SK-N-SH treated with all-trans-retinoic acid at 6 μM for 48 hours (cell line): ENCODE results near the gene RGS7.

ENCODE experiments used
- ATAC-seq: fragments of 200-7000 bp; cut with Tn5 transposase; 3 replicates; pipeline ENCODE4 v1.9.1; 2020; ENCODE audit warnings: mild to moderate bottlenecking, moderate library complexity
- ARNTL ChIP-seq: fragments of 450-650 bp; formaldehyde crosslinking; IDR thresholded peaks from 2 replicates; pipeline ENCODE4 v1.5.0; 2020; ENCODE audit warnings: low read depth, mild to moderate bottlenecking, moderate library complexity, borderline replicate concordance
- BACH2 ChIP-seq: fragments of 250-450 bp; sonication (Bioruptor Pico); IDR thresholded peaks from 2 replicates; pipeline ENCODE4 v1.9.0; 2021; ENCODE audit warnings: mild to moderate bottlenecking, borderline replicate concordance
- CREB5 ChIP-seq: fragments of 250-450 bp; sonication (Bioruptor Pico); IDR thresholded peaks from 2 replicates; pipeline ENCODE4 v1.5.1; 2020; ENCODE audit warnings: low read depth, mild to moderate bottlenecking, moderate library complexity
- CSDC2 ChIP-seq: fragments of 250-450 bp; sonication (Bioruptor Pico); IDR thresholded peaks from 2 replicates; pipeline ENCODE4 v1.5.0; 2020; ENCODE audit warnings: mild to moderate bottlenecking, moderate library complexity
- CSRNP3 ChIP-seq: fragments of 250-450 bp; sonication (Bioruptor Pico); IDR thresholded peaks from 2 replicates; pipeline ENCODE4 v1.5.1; 2021; ENCODE audit warnings: mild to moderate bottlenecking, moderate library complexity
- ESRRG ChIP-seq: fragments of 250-450 bp; sonication (Bioruptor Pico); IDR thresholded peaks from 2 replicates; pipeline ENCODE4 v1.6.1; 2021; ENCODE audit warnings: mild to moderate bottlenecking
- GLIS3 ChIP-seq: fragments of 250-450 bp; sonication (Bioruptor Pico); IDR thresholded peaks from 2 replicates; pipeline ENCODE4 v1.5.0; 2020; ENCODE audit warnings: mild to moderate bottlenecking, moderate library complexity
- OSR1 ChIP-seq: fragments of 250-450 bp; sonication (Bioruptor Pico); IDR thresholded peaks from 2 replicates; pipeline ENCODE4 v1.8.0; 2022; ENCODE audit warnings: moderate library complexity, mild to moderate bottlenecking, inconsistent platforms
- POU6F1 ChIP-seq: fragments of 250-450 bp; sonication (Bioruptor Pico); IDR thresholded peaks from 2 replicates; pipeline ENCODE4 v1.8.0; 2021; ENCODE audit warnings: low read depth, mild to moderate bottlenecking, moderate library complexity, borderline replicate concordance
- PPARA ChIP-seq: fragments of 250-450 bp; sonication (Bioruptor Pico); IDR thresholded peaks from 2 replicates; pipeline ENCODE4 v1.5.0; 2020; ENCODE audit warnings: mild to moderate bottlenecking, borderline replicate concordance
- RARB ChIP-seq: fragments of 250-450 bp; sonication (Bioruptor Pico); IDR thresholded peaks from 2 replicates; pipeline ENCODE4 v1.8.0; 2021; ENCODE audit warnings: mild to moderate bottlenecking, moderate library complexity
- SNAI2 ChIP-seq: fragments of 250-450 bp; sonication (Bioruptor Pico); IDR thresholded peaks from 2 replicates; pipeline ENCODE4 v1.5.0; 2020; ENCODE audit warnings: mild to moderate bottlenecking, moderate library complexity
- ZC3H10 ChIP-seq: fragments of 250-450 bp; sonication (Bioruptor Pico); IDR thresholded peaks from 2 replicates; pipeline ENCODE4 v1.5.1; 2021; ENCODE audit warnings: mild to moderate bottlenecking, moderate library complexity
- ZFP3 ChIP-seq: fragments of 250-450 bp; sonication (Bioruptor Pico); IDR thresholded peaks from 2 replicates; pipeline ENCODE4 v1.5.0; 2020; ENCODE audit warnings: mild to moderate bottlenecking, moderate library complexity
- ZFP30 ChIP-seq: fragments of 450-650 bp; formaldehyde crosslinking; IDR thresholded peaks from 2 replicates; pipeline ENCODE4 v1.5.0; 2022; ENCODE audit warnings: mild to moderate bottlenecking, moderate library complexity
- ZNF565 ChIP-seq: fragments of 450-650 bp; formaldehyde crosslinking; conservative IDR thresholded peaks from 2 replicates; pipeline ENCODE4 v1.5.0; 2020; ENCODE audit warnings: low read depth, mild to moderate bottlenecking, moderate library complexity
- ZNF70 ChIP-seq: fragments of 450-650 bp; formaldehyde crosslinking; IDR thresholded peaks from 2 replicates; pipeline ENCODE4 v1.5.0; 2020; ENCODE audit warnings: mild to moderate bottlenecking, moderate library complexity
- ZNF8 ChIP-seq: fragments of 450-650 bp; formaldehyde crosslinking; IDR thresholded peaks from 2 replicates; pipeline ENCODE4 v1.5.0; 2020; ENCODE audit warnings: mild to moderate bottlenecking, moderate library complexity

Gene RGS7

GRCh38 chr1:240824238-240824637 is 532.8 kb downstream of the RGS7 start (continued):
- no peak for TF ChIP-seq CSRNP3
- TF ChIP-seq OSR1 = no peak
- no peak for TF ChIP-seq ZFP30 (CRISPR knock-in tag)
- TF ChIP-seq ZNF565 (CRISPR knock-in tag) = no peak
- no peak for TF ChIP-seq BACH2

- TF ChIP-seq ESRRG = no peak
- no peak for TF ChIP-seq POU6F1
- no peak for TF ChIP-seq PPARA
- TF ChIP-seq ZNF565 (CRISPR knock-in tag) = no peak
- TF ChIP-seq ZNF70 (CRISPR knock-in tag) = no peak
- no peak for TF ChIP-seq CSDC2 (CRISPR knock-in tag)
- TF ChIP-seq ZFP3 (CRISPR knock-in tag) = no peak
- no peak for TF ChIP-seq CREB5 (CRISPR knock-in tag)
- no peak for TF ChIP-seq ZNF8 (CRISPR knock-in tag)
- no peak for TF ChIP-seq GLIS3 (CRISPR knock-in tag)
- TF ChIP-seq ARNTL (CRISPR knock-in tag) = no peak
- no peak for TF ChIP-seq SNAI2 (CRISPR knock-in tag)
- no peak for TF ChIP-seq BACH2
- no peak for TF ChIP-seq CSRNP3
- no peak for TF ChIP-seq ZFP30 (CRISPR knock-in tag)
- ATAC-seq = no peak
These were observed 533.6 kb downstream of the RGS7 start for GRCh38 chr1:240823357-240823756.

- TF ChIP-seq GLIS3 (CRISPR knock-in tag) = no peak
- no peak for TF ChIP-seq ZC3H10 (CRISPR knock-in tag)
- TF ChIP-seq CSRNP3 = no peak
- no peak for ATAC-seq
These were observed 535.1 kb downstream of the RGS7 start for GRCh38 chr1:240821925-240822324.

- ATAC-seq = no peak
- TF ChIP-seq OSR1 (no peak), CSRNP3 (no peak), ESRRG (no peak), POU6F1 (no peak), BACH2 (no peak), ZNF70 (CRISPR knock-in tag) (no peak), RARB (no peak), PPARA (no peak), ZFP3 (CRISPR knock-in tag) (no peak)
These were observed 536.2 kb downstream of the RGS7 start for GRCh38 chr1:240820816-240821215.
